HEK293 (cell line): ENCODE data around the gene TEKT5.

Experiments used
- CTCF ChIA-PET: fragments of 350-600 bp; formaldehyde crosslinking; extraction: SDS; loops from one replicate; lab custom pipeline; 2021; ENCODE audit warnings: antibody characterized with exemption; lab: Yijun Ruan, JAX
- POLR2A ChIA-PET: fragments of 300-600 bp; formaldehyde crosslinking; extraction: SDS; loops from one replicate; lab custom pipeline; 2020; ENCODE audit warnings: antibody characterized with exemption, inconsistent platforms; lab: Yijun Ruan, JAX
- H3K27ac ChIP-seq: fragments of 200-500 bp; sonication (Bioruptor generic); 2 replicates; pipeline ENCODE4 v1.5.1; 2014; ENCODE audit warnings: low read depth, low read length, control low read depth, inconsistent platforms; ENCODE audit errors: extremely low read depth
- H3K36me3 ChIP-seq, 2 experiments: fragments of 200-500 bp in 1 of 2; sonication (Bioruptor generic) in 1 of 2; 1 replicate in 1 of 2; 2 replicates in 1 of 2; pipeline ENCODE4 v1.5.1; 2014 to 2017; ENCODE audit warnings: inconsistent platforms in 2 of 2, low read length in 2 of 2; ENCODE audit not compliant: control insufficient read depth in 2 of 2, insufficient read depth in 1 of 2
- H3K4me1 ChIP-seq: fragments of 200-500 bp; sonication (Bioruptor generic); 2 replicates; pipeline ENCODE4 v1.5.1; 2014; ENCODE audit warnings: mild to moderate bottlenecking, low read length, inconsistent platforms; ENCODE audit not compliant: control insufficient read depth, insufficient read depth
- H3K4me3 ChIP-seq: 2 replicates; pipeline ENCODE4 v1.5.1; 2011; ENCODE audit warnings: low read depth, mild to moderate bottlenecking, control low read depth, low read length, moderate library complexity
- H3K9me3 ChIP-seq: fragments of 200-500 bp; sonication (Bioruptor generic); 2 replicates; pipeline ENCODE4 v1.5.1; 2014; ENCODE audit warnings: low read depth, low read length, inconsistent platforms; ENCODE audit not compliant: control insufficient read depth, insufficient read depth
- FEZF1 ChIP-seq: fragments of 450-650 bp; formaldehyde crosslinking; IDR thresholded peaks from 2 replicates; pipeline ENCODE4 v1.5.1; 2016; ENCODE audit warnings: missing biosample characterization, missing genetic modification characterization
- GFI1B ChIP-seq: fragments of 450-650 bp; formaldehyde crosslinking; IDR thresholded peaks from 2 replicates; pipeline ENCODE4 v1.5.1; 2016; ENCODE audit warnings: missing biosample characterization, missing genetic modification characterization
- GLI2 ChIP-seq: fragments of 450-650 bp; formaldehyde crosslinking; IDR thresholded peaks from 2 replicates; pipeline ENCODE4; 2017; ENCODE audit warnings: missing biosample characterization, missing genetic modification characterization, low read depth, borderline replicate concordance
- GLI4 ChIP-seq: fragments of 450-650 bp; formaldehyde crosslinking; IDR thresholded peaks from 2 replicates; pipeline ENCODE4 v1.5.1; 2016; ENCODE audit warnings: missing biosample characterization, missing genetic modification characterization
- IKZF3 ChIP-seq: fragments of 450-650 bp; IDR thresholded peaks from 2 replicates; pipeline ENCODE4 v1.5.0; 2018; ENCODE audit warnings: missing biosample characterization, mild to moderate bottlenecking, missing genetic modification characterization, moderate library complexity
- KLF16 ChIP-seq: fragments of 450-650 bp; formaldehyde crosslinking; IDR thresholded peaks from 2 replicates; pipeline ENCODE4 v1.5.1; 2017; ENCODE audit warnings: missing biosample characterization, missing genetic modification characterization
- KLF9 ChIP-seq: fragments of 450-650 bp; formaldehyde crosslinking; IDR thresholded peaks from 2 replicates; pipeline ENCODE4 v1.5.1; 2016; ENCODE audit warnings: missing biosample characterization, missing genetic modification characterization, low read depth
- MYNN ChIP-seq: fragments of 450-650 bp; formaldehyde crosslinking; IDR thresholded peaks from 2 replicates; pipeline ENCODE4 v1.5.1; 2016; ENCODE audit warnings: missing biosample characterization, missing genetic modification characterization, borderline replicate concordance
- OSR2 ChIP-seq: fragments of 450-650 bp; formaldehyde crosslinking; IDR thresholded peaks from 2 replicates; pipeline ENCODE4 v1.5.1; 2016; ENCODE audit warnings: missing biosample characterization, missing genetic modification characterization
- PRDM1 ChIP-seq: fragments of 450-650 bp; formaldehyde crosslinking; IDR thresholded peaks from 2 replicates; pipeline ENCODE4; 2016; ENCODE audit warnings: missing biosample characterization, missing genetic modification characterization
- SP3 ChIP-seq: fragments of 450-650 bp; formaldehyde crosslinking; IDR thresholded peaks from 2 replicates; pipeline ENCODE4 v1.5.1; 2016; ENCODE audit warnings: missing biosample characterization, missing genetic modification characterization
- ZBTB20 ChIP-seq: fragments of 450-650 bp; formaldehyde crosslinking; IDR thresholded peaks from 2 replicates; pipeline ENCODE4 v1.5.1; 2016; ENCODE audit warnings: missing biosample characterization, missing genetic modification characterization
- ZBTB21 ChIP-seq: fragments of 450-650 bp; formaldehyde crosslinking; IDR thresholded peaks from 2 replicates; pipeline ENCODE4 v1.5.1; 2017; ENCODE audit warnings: missing biosample characterization, missing genetic modification characterization
- ZEB2 ChIP-seq: fragments of 450-650 bp; formaldehyde crosslinking; IDR thresholded peaks from 2 replicates; pipeline ENCODE4 v1.5.1; 2016; ENCODE audit warnings: missing biosample characterization, missing genetic modification characterization
- ZFHX2 ChIP-seq: fragments of 450-650 bp; formaldehyde crosslinking; conservative IDR thresholded peaks from 2 replicates; pipeline ENCODE4 v1.5.1; 2016; ENCODE audit warnings: missing biosample characterization, missing genetic modification characterization
- ZNF114 ChIP-seq: fragments of 450-650 bp; formaldehyde crosslinking; IDR thresholded peaks from 2 replicates; pipeline ENCODE4 v1.5.0; 2017; ENCODE audit warnings: missing biosample characterization, missing genetic modification characterization
- ZNF16 ChIP-seq: fragments of 450-650 bp; formaldehyde crosslinking; IDR thresholded peaks from 2 replicates; pipeline ENCODE4 v1.5.1; 2016; ENCODE audit warnings: low read depth, missing biosample characterization, missing genetic modification characterization
- ZNF18 ChIP-seq: fragments of 450-650 bp; formaldehyde crosslinking; IDR thresholded peaks from 2 replicates; pipeline ENCODE4 v1.5.1; 2016; ENCODE audit warnings: missing biosample characterization, missing genetic modification characterization
- ZNF19 ChIP-seq: fragments of 450-650 bp; formaldehyde crosslinking; IDR thresholded peaks from 2 replicates; pipeline ENCODE4; 2016; ENCODE audit warnings: missing biosample characterization, missing genetic modification characterization, low read depth
- ZNF274 ChIP-seq, 2 experiments: fragments of 200-500 bp in 1 of 2; fragments of 450-650 bp in 1 of 2; sonication (Bioruptor generic) in 1 of 2; formaldehyde crosslinking in 1 of 2; IDR thresholded peaks; 2 replicates each; pipeline versions ENCODE4 v1.5.1 to v1.6.1; 2014 to 2016; ENCODE audit warnings: borderline replicate concordance in 1 of 2, inconsistent platforms in 1 of 2, low read length in 1 of 2, missing biosample characterization in 1 of 2, missing genetic modification characterization in 1 of 2
- ZNF292 ChIP-seq: fragments of 450-650 bp; formaldehyde crosslinking; IDR thresholded peaks from 2 replicates; pipeline ENCODE4 v1.5.1; 2016; ENCODE audit warnings: low read depth, missing biosample characterization, missing genetic modification characterization, borderline replicate concordance
- ZNF350 ChIP-seq: fragments of 450-650 bp; formaldehyde crosslinking; IDR thresholded peaks from 2 replicates; pipeline ENCODE4 v1.5.0; 2017; ENCODE audit warnings: missing biosample characterization, mild to moderate bottlenecking, missing genetic modification characterization
- ZNF391 ChIP-seq: fragments of 450-650 bp; formaldehyde crosslinking; IDR thresholded peaks from 2 replicates; pipeline ENCODE4 v1.5.1; 2016; ENCODE audit warnings: low read depth, missing biosample characterization, missing genetic modification characterization, borderline replicate concordance
- ZNF433 ChIP-seq: fragments of 450-650 bp; formaldehyde crosslinking; IDR thresholded peaks from 2 replicates; pipeline ENCODE4 v1.5.1; 2016; ENCODE audit warnings: missing biosample characterization, missing genetic modification characterization, low read depth
- ZNF561 ChIP-seq: fragments of 450-650 bp; IDR thresholded peaks from 2 replicates; pipeline ENCODE4 v1.5.1; 2018; ENCODE audit warnings: missing biosample characterization, missing genetic modification characterization, borderline replicate concordance
- ZNF600 ChIP-seq: fragments of 450-650 bp; formaldehyde crosslinking; IDR thresholded peaks from 2 replicates; pipeline ENCODE4 v1.5.1; 2016; ENCODE audit warnings: missing biosample characterization, missing genetic modification characterization
- ZNF610 ChIP-seq: fragments of 450-650 bp; formaldehyde crosslinking; IDR thresholded peaks from 2 replicates; pipeline ENCODE4 v1.5.1; 2016; ENCODE audit warnings: missing biosample characterization, missing genetic modification characterization, borderline replicate concordance
- ZNF621 ChIP-seq: fragments of 450-650 bp; formaldehyde crosslinking; IDR thresholded peaks from 2 replicates; pipeline ENCODE4 v1.5.1; 2017; ENCODE audit warnings: missing biosample characterization, missing genetic modification characterization
- ZNF629 ChIP-seq: fragments of 450-650 bp; formaldehyde crosslinking; IDR thresholded peaks from 2 replicates; pipeline ENCODE4 v1.5.1; 2017; ENCODE audit warnings: missing biosample characterization, missing genetic modification characterization
- ZNF664 ChIP-seq: fragments of 450-650 bp; formaldehyde crosslinking; IDR thresholded peaks from 2 replicates; pipeline ENCODE4 v1.5.1; 2016; ENCODE audit warnings: missing biosample characterization, missing genetic modification characterization
- ZNF776 ChIP-seq: fragments of 450-650 bp; formaldehyde crosslinking; IDR thresholded peaks from 2 replicates; pipeline ENCODE4 v1.5.0; 2017; ENCODE audit warnings: missing biosample characterization, missing genetic modification characterization, borderline replicate concordance
- ZNF837 ChIP-seq: fragments of 450-650 bp; formaldehyde crosslinking; IDR thresholded peaks from 2 replicates; pipeline ENCODE4 v1.5.1; 2016; ENCODE audit warnings: missing biosample characterization, missing genetic modification characterization
- TF ChIP-seq, protein P1 (sequence below): fragments of 450-650 bp; formaldehyde crosslinking; IDR thresholded peaks from 2 replicates; pipeline ENCODE4 v1.5.1; 2017; ENCODE audit warnings: missing biosample characterization, missing genetic modification characterization
- TF ChIP-seq, protein P2 (sequence below): fragments of 450-650 bp; IDR thresholded peaks from 2 replicates; pipeline ENCODE4 v1.5.1; 2018; ENCODE audit warnings: missing biosample characterization, mild to moderate bottlenecking, missing genetic modification characterization

Gene TEKT5

DNA sequence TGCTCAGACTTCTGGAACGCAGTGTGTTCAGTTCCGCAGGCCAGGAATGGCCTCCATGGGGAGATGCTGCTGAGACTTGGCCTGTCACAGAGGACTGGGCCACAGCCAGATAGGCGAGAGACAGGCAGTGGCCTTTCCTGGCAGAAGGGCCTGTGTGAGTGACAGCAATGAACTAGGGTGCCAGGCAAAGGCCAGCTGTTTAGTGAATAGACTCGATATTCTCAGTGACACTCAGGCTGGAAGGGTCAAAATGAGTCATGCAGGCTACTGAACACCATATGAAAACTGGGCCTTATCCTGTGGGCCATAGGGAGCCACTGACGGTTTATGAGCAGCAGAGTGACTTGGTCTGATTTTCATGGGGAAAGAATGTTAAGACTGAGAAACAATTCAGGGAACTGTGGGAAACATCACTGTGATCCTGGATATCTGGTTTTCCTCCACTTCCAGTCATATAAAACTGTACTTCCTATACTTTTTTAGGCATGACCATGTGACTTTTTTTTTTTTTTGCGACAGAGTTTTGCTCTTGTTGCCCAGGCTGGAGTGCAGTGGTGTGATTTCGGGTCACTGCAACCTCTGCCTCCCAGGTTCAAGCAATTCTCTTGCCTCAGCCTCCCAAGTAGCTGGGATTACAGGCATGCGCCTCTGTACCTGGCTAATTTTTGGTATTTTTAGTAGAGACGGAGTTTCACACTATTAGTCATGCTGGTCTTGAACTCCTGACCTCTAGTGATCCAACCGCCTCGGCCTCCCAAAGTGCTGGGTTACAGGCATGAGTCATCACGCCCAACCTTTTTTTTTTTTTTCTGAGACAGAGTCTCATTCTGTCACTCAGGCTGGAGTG lies 43.7 kb upstream of the TEKT5 start:
- H3K4me1 ChIP-seq, result no peaks in the 10 kb centered on the region; the same call in 1 of the 2 replicates
- H3K36me3 ChIP-seq, result no peaks in the 10 kb centered on the region
- H3K9me3 ChIP-seq, result no peaks in the 10 kb centered on the region
- no peak overlapping the region for H3K27ac ChIP-seq
- no peak overlapping the region for H3K4me3 ChIP-seq
- ChIA-PET POLR2A (interaction anchor here (0.7 kb wide), 1 partner anchor 55 kb away, joined by 6 read pairs; no protein-coding TSS in a partner anchor), CTCF (interaction anchor here (0.6 to 6.4 kb wide), 11 partner anchors 85 to 1635 kb away, joined by 3 to 101 read pairs (median 4); partner anchors contain the start of gene GRIN2A)
- TF ChIP-seq, protein P1, sequence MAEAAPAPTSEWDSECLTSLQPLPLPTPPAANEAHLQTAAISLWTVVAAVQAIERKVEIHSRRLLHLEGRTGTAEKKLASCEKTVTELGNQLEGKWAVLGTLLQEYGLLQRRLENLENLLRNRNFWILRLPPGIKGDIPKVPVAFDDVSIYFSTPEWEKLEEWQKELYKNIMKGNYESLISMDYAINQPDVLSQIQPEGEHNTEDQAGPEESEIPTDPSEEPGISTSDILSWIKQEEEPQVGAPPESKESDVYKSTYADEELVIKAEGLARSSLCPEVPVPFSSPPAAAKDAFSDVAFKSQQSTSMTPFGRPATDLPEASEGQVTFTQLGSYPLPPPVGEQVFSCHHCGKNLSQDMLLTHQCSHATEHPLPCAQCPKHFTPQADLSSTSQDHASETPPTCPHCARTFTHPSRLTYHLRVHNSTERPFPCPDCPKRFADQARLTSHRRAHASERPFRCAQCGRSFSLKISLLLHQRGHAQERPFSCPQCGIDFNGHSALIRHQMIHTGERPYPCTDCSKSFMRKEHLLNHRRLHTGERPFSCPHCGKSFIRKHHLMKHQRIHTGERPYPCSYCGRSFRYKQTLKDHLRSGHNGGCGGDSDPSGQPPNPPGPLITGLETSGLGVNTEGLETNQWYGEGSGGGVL, result no peak
- TF ChIP-seq ZNF18 (tag by site-specific recombination) (0 out of 2 replicates have a peak, but pooled peaks have one; percentile 11), ZNF292 (no peak), GFI1B (tag by site-specific recombination) (peak; percentile 59; the same call in 1 of the 2 replicates), ZNF350 (tag by site-specific recombination) (no peak), ZNF600 (no peak), OSR2 (tag by site-specific recombination) (no peak), KLF16 (tag by site-specific recombination) (no peak), ZFHX2 (tag by site-specific recombination) (peak; percentile 78), ZNF433 (no peak), ZNF561 (tag by site-specific recombination) (no peak), GLI4 (tag by site-specific recombination) (no peak), ZNF621 (no peak), ZNF274 (IDR thresholded peaks at IDR 0.05; ENCODE audit: low read length) (no peak), ZNF274 (tag by site-specific recombination; IDR thresholded peaks at IDR 0.05; ENCODE audit: borderline replicate concordance) (no peak), ZNF610 (tag by site-specific recombination) (no peak), ZNF114 (tag by site-specific recombination) (no peak), PRDM1 (no peak), MYNN (tag by site-specific recombination) (no peak), GLI2 (tag by site-specific recombination) (no peak), ZNF664 (no peak), ZNF16 (peak; percentile 70; the same call in 1 of the 2 replicates), ZBTB21 (tag by site-specific recombination) (peak; percentile 13; the same call in 1 of the 2 replicates), FEZF1 (tag by site-specific recombination) (no peak), ZNF629 (tag by site-specific recombination) (peak; percentile 85), ZBTB20 (tag by site-specific recombination) (no peak), ZEB2 (tag by site-specific recombination) (peak; percentile 90), ZNF837 (tag by site-specific recombination) (no peak), IKZF3 (no peak), ZNF19 (tag by site-specific recombination) (no peak), ZNF391 (tag by site-specific recombination) (0 out of 2 replicates have a peak, but pooled peaks have one; percentile 40), ZNF776 (no peak), SP3 (tag by site-specific recombination) (0 out of 2 replicates have a peak, but pooled peaks have one; percentile 23), KLF9 (tag by site-specific recombination) (no peak)
- TF ChIP-seq, protein P2, sequence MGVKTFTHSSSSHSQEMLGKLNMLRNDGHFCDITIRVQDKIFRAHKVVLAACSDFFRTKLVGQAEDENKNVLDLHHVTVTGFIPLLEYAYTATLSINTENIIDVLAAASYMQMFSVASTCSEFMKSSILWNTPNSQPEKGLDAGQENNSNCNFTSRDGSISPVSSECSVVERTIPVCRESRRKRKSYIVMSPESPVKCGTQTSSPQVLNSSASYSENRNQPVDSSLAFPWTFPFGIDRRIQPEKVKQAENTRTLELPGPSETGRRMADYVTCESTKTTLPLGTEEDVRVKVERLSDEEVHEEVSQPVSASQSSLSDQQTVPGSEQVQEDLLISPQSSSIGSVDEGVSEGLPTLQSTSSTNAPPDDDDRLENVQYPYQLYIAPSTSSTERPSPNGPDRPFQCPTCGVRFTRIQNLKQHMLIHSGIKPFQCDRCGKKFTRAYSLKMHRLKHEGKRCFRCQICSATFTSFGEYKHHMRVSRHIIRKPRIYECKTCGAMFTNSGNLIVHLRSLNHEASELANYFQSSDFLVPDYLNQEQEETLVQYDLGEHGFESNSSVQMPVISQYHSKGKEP (tag by site-specific recombination), result no peak
